ENCODE data around the gene SFRP2.

Gene SFRP2

GRCh38 chr4:153798420-153798819, 9.5 kb upstream of the SFRP2 start:
- Histone ChIP-seq H3K4me3 (ENCODE audit: low read depth in 1 of 2, low read length in 1 of 2) (no peak overlapping the region), H3K9me3 (no peaks in the 10 kb centered on the region), H3K4me1 (ENCODE audit: control insufficient read depth in 1 of 2, insufficient read depth in 1 of 2, low read depth in 1 of 2, low read length in 1 of 2) (no peaks in the 10 kb centered on the region), H3K36me3 (no peaks in the 10 kb centered on the region), H3K27me3 (peaks cover 86% of the 10 kb centered on the region), H3K27ac (no peak overlapping the region)
- TF ChIP-seq CTCF (IDR thresholded peaks at IDR 0.05): no peak

GRCh38 chr4:153794006-153794405, 5.1 kb upstream of the SFRP2 start:
- Histone ChIP-seq H3K27ac (no peak overlapping the region), H3K27me3 (peaks cover 100% of the 10 kb centered on the region), H3K4me3 (ENCODE audit: low read depth in 1 of 2, low read length in 1 of 2) (no peak overlapping the region), H3K4me1 (ENCODE audit: control insufficient read depth in 1 of 2, insufficient read depth in 1 of 2, low read depth in 1 of 2, low read length in 1 of 2) (peaks cover 4 to 5% of the 10 kb centered on the region in 2 experiments), H3K9me3 (no peaks in the 10 kb centered on the region), H3K36me3 (no peaks in the 10 kb centered on the region)
- TF ChIP-seq CTCF (IDR thresholded peaks at IDR 0.05): no peak

GRCh38 chr4:153792618-153793247, 3.9 kb upstream of the SFRP2 start:
- H3K27me3 ChIP-seq: peaks cover 100% of the 10 kb centered on the region

GRCh38 chr4:153791746-153792617, 3.1 kb upstream of the SFRP2 start:
- Histone ChIP-seq H3K4me3 (ENCODE audit: low read depth in 1 of 2, low read length in 1 of 2) (no peak overlapping the region), H3K27me3 (peaks cover 100% of the 10 kb centered on the region), H3K4me1 (ENCODE audit: control insufficient read depth in 1 of 2, insufficient read depth in 1 of 2, low read depth in 1 of 2, low read length in 1 of 2) (peaks cover 4 to 8% of the 10 kb centered on the region in 2 experiments), H3K36me3 (no peaks in the 10 kb centered on the region), H3K27ac (no peak overlapping the region), H3K9me3 (no peaks in the 10 kb centered on the region)
- no peak for TF ChIP-seq CTCF (IDR thresholded peaks at IDR 0.05)

More at GRCh38 chr4:153792618-153793247, 3.9 kb upstream of the SFRP2 start:
- H3K36me3 ChIP-seq: no peaks in the 10 kb centered on the region
- H3K4me1 ChIP-seq (ENCODE audit: control insufficient read depth in 1 of 2, insufficient read depth in 1 of 2, low read depth in 1 of 2, low read length in 1 of 2): peaks cover 4 to 8% of the 10 kb centered on the region in 2 experiments
- no peak overlapping the region for H3K27ac ChIP-seq
- H3K9me3 ChIP-seq: no peaks in the 10 kb centered on the region
- H3K4me3 ChIP-seq (ENCODE audit: low read depth in 1 of 2, low read length in 1 of 2): no peak overlapping the region
- no peak for TF ChIP-seq CTCF (IDR thresholded peaks at IDR 0.05)

- Histone ChIP-seq H3K27me3 (peaks cover 100% of the 10 kb centered on the region), H3K27ac (no peak overlapping the region)
These were observed 2.2 kb upstream of the SFRP2 start for GRCh38 chr4:153790962-153791551.

More at GRCh38 chr4:153790962-153791551, 2.2 kb upstream of the SFRP2 start:
- Histone ChIP-seq H3K4me1 (ENCODE audit: control insufficient read depth in 1 of 2, insufficient read depth in 1 of 2, low read depth in 1 of 2, low read length in 1 of 2) (peaks cover 4 to 8% of the 10 kb centered on the region in 2 experiments), H3K36me3 (no peaks in the 10 kb centered on the region), H3K4me3 (ENCODE audit: low read depth in 1 of 2, low read length in 1 of 2) (no peak overlapping the region), H3K9me3 (no peaks in the 10 kb centered on the region)
- no peak for TF ChIP-seq CTCF (IDR thresholded peaks at IDR 0.05)
